ENCODE data around the gene SKAP2. TPM values are rescaled to one million over a fixed set of nuclear protein-coding genes. Genes with fewer than 3 reads are reported as not detected.

The SKAP2 gene
- total RNA-seq, 1 donor from 2014 or later = 25.5 TPM

DNA sequence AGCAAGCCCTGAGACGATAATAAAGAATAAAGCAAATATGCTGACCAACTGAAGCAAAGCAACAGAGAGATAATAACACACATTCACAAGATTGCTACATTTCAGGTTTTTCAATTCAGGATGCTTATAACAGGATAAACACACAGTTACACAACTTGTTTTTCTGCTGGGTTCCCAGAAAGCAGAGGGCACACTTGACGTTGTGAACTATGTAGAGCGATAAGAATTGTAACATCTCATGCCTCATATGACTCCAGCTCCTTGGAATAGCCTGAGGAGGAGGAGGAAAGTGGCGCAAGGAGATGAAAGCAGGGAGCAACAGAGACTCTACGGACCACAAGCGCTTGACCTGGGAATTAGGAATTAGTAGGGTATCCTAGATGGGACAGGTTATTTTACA is 201.7 kb downstream of the SKAP2 start:
- H3K4me3 Mint-ChIP-seq = peak overlapping the region; percentile 53
- no peaks in the 10 kb centered on the region for H3K9me3 Mint-ChIP-seq
- peak overlapping the region; percentile 87 for H3K27ac Mint-ChIP-seq
- H3K36me3 Mint-ChIP-seq = no peaks in the 10 kb centered on the region
- DNase-seq (ENCODE audit: extremely low spot score, unreplicated experiment) = no peak
- H3K4me1 Mint-ChIP-seq (ENCODE audit: unreplicated experiment) = peaks cover 26% of the 10 kb centered on the region
- TF ChIP-seq, protein P1, sequence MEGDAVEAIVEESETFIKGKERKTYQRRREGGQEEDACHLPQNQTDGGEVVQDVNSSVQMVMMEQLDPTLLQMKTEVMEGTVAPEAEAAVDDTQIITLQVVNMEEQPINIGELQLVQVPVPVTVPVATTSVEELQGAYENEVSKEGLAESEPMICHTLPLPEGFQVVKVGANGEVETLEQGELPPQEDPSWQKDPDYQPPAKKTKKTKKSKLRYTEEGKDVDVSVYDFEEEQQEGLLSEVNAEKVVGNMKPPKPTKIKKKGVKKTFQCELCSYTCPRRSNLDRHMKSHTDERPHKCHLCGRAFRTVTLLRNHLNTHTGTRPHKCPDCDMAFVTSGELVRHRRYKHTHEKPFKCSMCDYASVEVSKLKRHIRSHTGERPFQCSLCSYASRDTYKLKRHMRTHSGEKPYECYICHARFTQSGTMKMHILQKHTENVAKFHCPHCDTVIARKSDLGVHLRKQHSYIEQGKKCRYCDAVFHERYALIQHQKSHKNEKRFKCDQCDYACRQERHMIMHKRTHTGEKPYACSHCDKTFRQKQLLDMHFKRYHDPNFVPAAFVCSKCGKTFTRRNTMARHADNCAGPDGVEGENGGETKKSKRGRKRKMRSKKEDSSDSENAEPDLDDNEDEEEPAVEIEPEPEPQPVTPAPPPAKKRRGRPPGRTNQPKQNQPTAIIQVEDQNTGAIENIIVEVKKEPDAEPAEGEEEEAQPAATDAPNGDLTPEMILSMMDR (conservative IDR thresholded peaks at IDR 0.05) = no peak
- peaks cover 9% of the 10 kb centered on the region for H3K27me3 Mint-ChIP-seq

DNA sequence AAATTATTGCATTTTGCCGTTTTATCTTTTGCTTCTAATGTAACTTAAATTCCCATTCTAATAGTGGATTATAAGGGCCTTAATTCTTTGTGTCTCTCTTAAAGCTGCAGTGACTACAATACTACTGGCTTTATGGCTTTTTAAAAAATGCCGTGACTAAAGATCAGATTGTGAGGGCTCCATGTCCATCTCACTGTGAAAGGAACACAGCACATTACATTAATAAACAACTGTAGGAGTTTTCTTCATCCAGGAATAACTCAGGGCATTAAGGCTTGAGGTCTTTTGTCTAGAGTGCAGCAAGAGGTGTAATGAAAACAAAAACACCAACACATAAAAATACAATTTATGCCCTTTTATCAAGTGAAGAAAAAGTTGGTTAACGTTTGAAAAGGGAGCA is 205.3 kb downstream of the SKAP2 start:
- TF ChIP-seq, protein P1 (conservative IDR thresholded peaks at IDR 0.05) = no peak
- Mint-ChIP-seq H3K36me3 (no peaks in the 10 kb centered on the region), H3K27ac (peak overlapping the region; percentile 24), H3K4me3 (no peak overlapping the region), H3K27me3 (peaks cover 21% of the 10 kb centered on the region), H3K9me3 (no peaks in the 10 kb centered on the region), H3K4me1 (ENCODE audit: unreplicated experiment) (peaks cover 31% of the 10 kb centered on the region)
- DNase-seq (ENCODE audit: extremely low spot score, unreplicated experiment) = no peak

DNA sequence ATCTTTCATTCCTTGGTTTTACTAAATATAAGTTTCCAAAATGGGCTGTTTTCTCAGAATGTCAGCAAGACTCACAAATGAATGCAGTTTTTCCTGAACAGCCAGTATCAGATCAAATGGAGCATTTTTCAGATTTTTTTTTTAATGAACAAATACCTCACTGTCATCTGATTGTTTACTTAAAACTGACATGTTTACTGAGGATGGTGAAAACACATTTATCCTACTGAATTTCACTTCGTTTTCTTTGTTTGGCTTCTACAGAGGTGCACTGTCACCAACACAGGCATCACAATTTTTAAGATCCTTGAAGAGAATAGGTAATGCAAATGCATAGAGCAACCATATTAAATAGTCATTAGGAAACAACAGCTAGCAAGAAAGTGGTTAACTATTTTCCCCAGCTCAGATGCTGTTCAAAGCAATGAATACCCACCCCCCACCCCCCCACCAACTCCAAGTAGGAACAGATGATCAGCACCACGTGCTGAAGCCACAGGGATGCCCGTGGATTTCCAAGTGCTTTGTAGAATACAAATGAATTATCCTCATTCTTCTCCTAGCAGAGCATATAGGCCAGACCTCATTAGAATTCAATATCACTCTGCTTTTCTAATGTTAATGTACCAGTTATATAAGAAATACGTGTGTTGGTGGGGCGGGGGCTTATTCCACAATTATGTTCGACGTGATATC is 205.9 kb downstream of the SKAP2 start:
- Mint-ChIP-seq H3K9me3 (no peaks in the 10 kb centered on the region), H3K4me1 (ENCODE audit: unreplicated experiment) (peaks cover 37% of the 10 kb centered on the region), H3K27ac (peak overlapping the region; percentile 47)

DNA sequence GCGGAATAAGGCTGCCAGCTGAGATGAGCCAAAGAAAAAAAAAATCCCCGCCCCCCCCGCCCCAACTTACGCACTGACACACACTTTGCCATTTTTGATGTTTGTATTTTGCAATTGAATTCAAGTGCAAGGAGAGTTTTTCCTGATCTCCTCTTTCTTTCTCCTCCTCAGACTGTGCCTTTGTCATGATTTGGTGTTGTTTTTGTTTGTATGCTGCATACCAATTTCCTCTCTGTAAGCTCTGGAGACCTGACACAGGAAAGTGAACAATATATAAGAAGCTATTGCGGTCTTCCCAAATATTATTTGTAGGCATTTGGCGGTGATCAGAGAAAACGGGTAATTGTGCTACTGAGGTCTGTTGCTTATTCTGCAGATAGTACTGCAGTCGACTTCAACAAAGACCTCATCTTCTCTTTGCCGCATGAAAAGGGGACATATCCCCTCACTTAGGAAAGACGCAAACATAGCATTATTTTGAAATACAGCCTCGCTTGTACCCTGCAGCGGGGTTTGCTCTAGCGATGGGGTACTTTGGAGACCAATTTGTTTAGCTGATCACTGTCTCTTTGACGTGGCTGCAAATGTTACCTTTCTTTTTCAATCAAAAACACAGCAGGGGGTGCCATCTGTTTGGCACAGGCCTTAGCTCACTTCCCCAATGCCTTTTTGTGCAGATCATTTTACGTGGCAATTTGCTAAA is 206.6 kb downstream of the SKAP2 start:
- Mint-ChIP-seq H3K9me3 (no peaks in the 10 kb centered on the region), H3K27ac (peak overlapping the region; percentile 47), H3K4me1 (ENCODE audit: unreplicated experiment) (peaks cover 44% of the 10 kb centered on the region), H3K4me3 (peak overlapping the region; percentile 51), H3K36me3 (no peaks in the 10 kb centered on the region), H3K27me3 (peaks cover 21% of the 10 kb centered on the region)
- TF ChIP-seq, protein P1 (conservative IDR thresholded peaks at IDR 0.05) = no peak
- DNase-seq (ENCODE audit: extremely low spot score, unreplicated experiment) = no peak

More for the DNA sequence above, 205.9 kb downstream of the SKAP2 start:
- peaks cover 21% of the 10 kb centered on the region for H3K27me3 Mint-ChIP-seq
- H3K4me3 Mint-ChIP-seq = peak overlapping the region; percentile 51
- no peaks in the 10 kb centered on the region for H3K36me3 Mint-ChIP-seq
- no peak for DNase-seq (ENCODE audit: extremely low spot score, unreplicated experiment)
- TF ChIP-seq, protein P1 (conservative IDR thresholded peaks at IDR 0.05) = no peak

DNA sequence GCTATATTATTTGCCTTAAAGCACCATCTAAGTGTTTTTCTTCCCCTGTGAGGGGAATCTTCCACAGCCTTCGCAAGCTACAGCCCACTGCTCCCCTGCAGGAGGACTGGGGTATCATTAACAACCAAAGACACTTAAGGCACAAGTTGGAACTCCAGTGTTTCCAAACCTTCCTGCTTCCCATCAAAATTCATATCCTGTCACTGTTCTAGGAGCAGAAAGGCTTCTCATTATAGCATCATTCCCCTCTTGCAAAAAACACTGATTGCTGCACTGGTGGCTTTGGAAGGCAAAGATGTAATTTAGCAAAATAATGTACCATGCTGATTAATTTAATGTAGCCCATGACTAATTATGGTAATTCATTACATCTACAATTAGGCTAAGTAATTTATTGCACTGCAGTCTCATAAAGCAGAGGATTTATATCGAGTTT is 207.2 kb downstream of the SKAP2 start:
- Mint-ChIP-seq H3K27ac (no peak overlapping the region), H3K36me3 (no peaks in the 10 kb centered on the region), H3K9me3 (no peaks in the 10 kb centered on the region), H3K4me3 (peak overlapping the region; percentile 8), H3K27me3 (peaks cover 21% of the 10 kb centered on the region), H3K4me1 (ENCODE audit: unreplicated experiment) (peaks cover 45% of the 10 kb centered on the region)
- TF ChIP-seq, protein P1 (conservative IDR thresholded peaks at IDR 0.05) = peak; percentile 63
- DNase-seq (ENCODE audit: extremely low spot score, unreplicated experiment) = no peak

Measured in type B pancreatic cell (in vitro differentiated cells).